OCI-LY7 (cell line): ENCODE results near the gene CLPTM1. TPM values are rescaled to one million over a fixed set of nuclear protein-coding genes. Genes with fewer than 3 reads are reported as not detected.

ENCODE experiments used
- BruUV-seq: library from RNA; stranded (reverse); fragments of 400-500 nt; replicated peaks from 2 replicates; lab custom pipeline; 2021; lab: Mats Ljungman, UMichigan
- CTCF ChIA-PET: fragments of 300-600 bp; sonication (Branson Sonifier 250); formaldehyde crosslinking; loops from one replicate; lab custom pipeline; 2022; ENCODE audit warnings: antibody characterized with exemption; ENCODE audit not compliant: unreplicated experiment; lab: Charles Lee
- POLR2A ChIA-PET: fragments of 300-600 bp; sonication (Branson Sonifier 250); formaldehyde crosslinking; loops from one replicate; lab custom pipeline; 2022; ENCODE audit warnings: antibody characterized with exemption; lab: Charles Lee
- DNase-seq: peaks from one replicate; pipeline ENCODE4 v3.0.0-alpha.2; 2015; ENCODE audit warnings: low spot score
- H2AFZ ChIP-seq: fragments of 200-600 bp; sonication (generic), shearing (Covaris generic); 2 replicates; pipeline ENCODE4 v1.6.1; 2014; ENCODE audit warnings: mild to moderate bottlenecking, antibody characterized with exemption, low read length, moderate library complexity
- H3K27ac ChIP-seq: fragments of 200-600 bp; sonication (generic); 2 replicates; pipeline ENCODE4 v1.5.1; 2014; ENCODE audit warnings: mixed run types, low read depth, mild to moderate bottlenecking, moderate library complexity, low read length, inconsistent platforms; ENCODE audit not compliant: poor library complexity, severe bottlenecking
- H3K36me3 ChIP-seq: fragments of 200-600 bp; sonication (generic); 2 replicates; pipeline ENCODE4 v1.6.1; 2014; ENCODE audit warnings: mild to moderate bottlenecking, antibody characterized with exemption, low read length, moderate library complexity, mixed read lengths; ENCODE audit not compliant: insufficient read depth
- H3K4me1 ChIP-seq: fragments of 200-600 bp; sonication (generic); 2 replicates; pipeline ENCODE4 v1.5.1; 2014; ENCODE audit warnings: mild to moderate bottlenecking, low read length; ENCODE audit not compliant: insufficient read depth, poor library complexity, severe bottlenecking
- H3K4me2 ChIP-seq: fragments of 200-600 bp; sonication (generic); 2 replicates; pipeline ENCODE4 v1.6.1; 2014; ENCODE audit warnings: mild to moderate bottlenecking, low read length
- H3K4me3 ChIP-seq: fragments of 200-600 bp; sonication (generic); 2 replicates; pipeline ENCODE4 v1.5.1; 2014; ENCODE audit warnings: mild to moderate bottlenecking, low read depth, low read length; ENCODE audit not compliant: poor library complexity, severe bottlenecking
- H3K79me2 ChIP-seq: fragments of 200-600 bp; sonication (generic); 2 replicates; pipeline ENCODE4 v1.6.1; 2016; ENCODE audit warnings: low read depth, mild to moderate bottlenecking, low read length, moderate library complexity, mixed read lengths; ENCODE audit not compliant: insufficient read depth
- H3K9me2 ChIP-seq: fragments of 200-600 bp; sonication (generic); 2 replicates; pipeline ENCODE4 v1.6.1; 2016; ENCODE audit warnings: mild to moderate bottlenecking, low read length, mixed read lengths; ENCODE audit not compliant: insufficient read depth
- H3K9me3 ChIP-seq: fragments of 200-600 bp; sonication (generic); 2 replicates; pipeline ENCODE4 v1.6.1; 2014; ENCODE audit warnings: mild to moderate bottlenecking, mixed run types, low read length, mixed read lengths
- H4K20me1 ChIP-seq: fragments of 200-600 bp; sonication (generic); 2 replicates; pipeline ENCODE4 v1.6.1; 2014; ENCODE audit warnings: mild to moderate bottlenecking, antibody characterized with exemption, low read length, moderate library complexity, mixed read lengths; ENCODE audit not compliant: insufficient read depth
- EZH2phosphoT487 ChIP-seq: fragments of 200-600 bp; sonication (generic); IDR thresholded peaks from 2 replicates; pipeline ENCODE4 v1.6.1; 2018; ENCODE audit warnings: low read depth, borderline replicate concordance, mild to moderate bottlenecking, mixed run types, antibody characterized with exemption, low read length, moderate library complexity, mixed read lengths
- intact Hi-C: fragments of 100-400 bp; cut with micrococcal nuclease; formaldehyde crosslinking; loops from one replicate; pipeline ENCODE4 v1.10.0; 2022; ENCODE audit not compliant: unreplicated experiment
- total RNA-seq, 2 experiments: library from RNA; depleted of rRNA in 1 of 2; stranded (reverse); fragments of >200 nt in 1 of 2; shearing (Covaris generic) in 1 of 2; gene quantifications; 2 replicates each; pipeline ENCODE4 v1.2.3, GENCODE V29; 2014 to 2022
- TF ChIP-seq, protein P1 (sequence below): fragments of 200-600 bp; sonication (generic); conservative IDR thresholded peaks from 2 replicates; pipeline ENCODE4 v1.5.1; 2014; ENCODE audit warnings: mild to moderate bottlenecking, antibody characterized with exemption, low read length, moderate library complexity, mixed read lengths

Gene CLPTM1
- total RNA-seq, 2 experiments from 2014 or later: 34.0 to 70.3 TPM

DNA sequence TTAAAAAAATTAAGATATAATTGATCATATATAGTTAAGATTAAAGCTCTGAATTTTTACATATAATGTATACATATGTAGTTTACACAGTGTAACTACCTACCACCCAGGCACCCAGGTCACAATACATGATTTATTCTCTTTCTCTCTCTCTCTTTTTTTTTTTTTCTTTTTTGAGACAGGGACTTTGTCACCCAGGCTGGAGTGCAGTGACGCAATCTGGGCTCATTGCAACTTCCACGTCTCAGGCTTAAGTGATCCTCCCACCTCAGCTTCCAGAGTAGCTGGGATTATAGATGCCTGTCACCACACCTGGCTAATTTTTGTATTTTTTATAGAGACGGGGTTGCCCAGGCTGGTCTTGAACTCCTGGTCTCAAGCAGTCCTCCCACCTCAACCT lies 64.9 kb downstream of the CLPTM1 start:
- H3K4me2 ChIP-seq: no peak overlapping the region
- H3K4me1 ChIP-seq: peaks cover 42% of the 10 kb centered on the region
- H3K27ac ChIP-seq: no peak overlapping the region
- intact Hi-C loops: no loop called here
- TF ChIP-seq, protein P1, sequence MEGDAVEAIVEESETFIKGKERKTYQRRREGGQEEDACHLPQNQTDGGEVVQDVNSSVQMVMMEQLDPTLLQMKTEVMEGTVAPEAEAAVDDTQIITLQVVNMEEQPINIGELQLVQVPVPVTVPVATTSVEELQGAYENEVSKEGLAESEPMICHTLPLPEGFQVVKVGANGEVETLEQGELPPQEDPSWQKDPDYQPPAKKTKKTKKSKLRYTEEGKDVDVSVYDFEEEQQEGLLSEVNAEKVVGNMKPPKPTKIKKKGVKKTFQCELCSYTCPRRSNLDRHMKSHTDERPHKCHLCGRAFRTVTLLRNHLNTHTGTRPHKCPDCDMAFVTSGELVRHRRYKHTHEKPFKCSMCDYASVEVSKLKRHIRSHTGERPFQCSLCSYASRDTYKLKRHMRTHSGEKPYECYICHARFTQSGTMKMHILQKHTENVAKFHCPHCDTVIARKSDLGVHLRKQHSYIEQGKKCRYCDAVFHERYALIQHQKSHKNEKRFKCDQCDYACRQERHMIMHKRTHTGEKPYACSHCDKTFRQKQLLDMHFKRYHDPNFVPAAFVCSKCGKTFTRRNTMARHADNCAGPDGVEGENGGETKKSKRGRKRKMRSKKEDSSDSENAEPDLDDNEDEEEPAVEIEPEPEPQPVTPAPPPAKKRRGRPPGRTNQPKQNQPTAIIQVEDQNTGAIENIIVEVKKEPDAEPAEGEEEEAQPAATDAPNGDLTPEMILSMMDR: no peak
- TF ChIP-seq EZH2phosphoT487: no peak
- H2AFZ ChIP-seq: no peak overlapping the region
- peaks cover 53% of the 10 kb centered on the region for H3K36me3 ChIP-seq
- POLR2A ChIA-PET: interaction anchor here (0.8 kb wide), 1 partner anchor 32 kb away, joined by 3 read pairs; no protein-coding TSS in a partner anchor
- CTCF ChIA-PET: no interaction called here
- no peak for DNase-seq
- peaks cover 8% of the 10 kb centered on the region; the same call in 1 of the 2 replicates for H3K79me2 ChIP-seq
- H3K4me3 ChIP-seq: no peak overlapping the region
- BruUV-seq: no TSS peak
- no peaks in the 10 kb centered on the region for H4K20me1 ChIP-seq
- H3K9me3 ChIP-seq: no peaks in the 10 kb centered on the region
- no peaks in the 10 kb centered on the region for H3K9me2 ChIP-seq

DNA sequence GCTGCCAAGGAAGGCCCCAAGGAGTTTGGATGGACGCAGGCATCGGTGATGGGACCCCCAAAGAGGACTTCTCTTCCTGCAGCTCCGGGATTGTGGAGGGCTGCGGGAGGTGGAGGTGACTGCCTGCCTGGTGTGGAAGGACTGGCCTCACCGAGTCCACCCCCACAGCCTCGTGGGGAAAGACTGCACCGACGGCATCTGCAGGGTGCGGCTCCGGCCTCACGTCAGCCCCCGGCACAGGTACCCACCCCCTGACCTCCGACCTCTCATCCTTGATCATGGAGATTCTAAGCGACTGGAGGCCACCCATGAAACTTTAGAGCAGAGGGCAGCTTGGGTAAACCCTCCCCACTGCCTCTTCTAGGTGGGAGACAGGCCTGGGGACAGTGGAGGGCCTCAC lies 66.8 kb downstream of the CLPTM1 start:
- TF ChIP-seq, protein P1: no peak
- TF ChIP-seq EZH2phosphoT487: no peak
- H4K20me1 ChIP-seq: no peaks in the 10 kb centered on the region
- ChIA-PET POLR2A (no interaction called here), CTCF (no interaction called here)
- peaks cover 25% of the 10 kb centered on the region for H3K4me1 ChIP-seq
- no peak overlapping the region for H2AFZ ChIP-seq
- no TSS peak for BruUV-seq
- H3K27ac ChIP-seq: no peak overlapping the region
- peaks cover 58% of the 10 kb centered on the region for H3K36me3 ChIP-seq
- peaks cover 8% of the 10 kb centered on the region; the same call in 1 of the 2 replicates for H3K79me2 ChIP-seq
- no peak overlapping the region for H3K4me3 ChIP-seq
- intact Hi-C loops: no loop called here
- no peaks in the 10 kb centered on the region for H3K9me2 ChIP-seq
- no peak for DNase-seq
- H3K9me3 ChIP-seq: no peaks in the 10 kb centered on the region
- no peak overlapping the region for H3K4me2 ChIP-seq

DNA sequence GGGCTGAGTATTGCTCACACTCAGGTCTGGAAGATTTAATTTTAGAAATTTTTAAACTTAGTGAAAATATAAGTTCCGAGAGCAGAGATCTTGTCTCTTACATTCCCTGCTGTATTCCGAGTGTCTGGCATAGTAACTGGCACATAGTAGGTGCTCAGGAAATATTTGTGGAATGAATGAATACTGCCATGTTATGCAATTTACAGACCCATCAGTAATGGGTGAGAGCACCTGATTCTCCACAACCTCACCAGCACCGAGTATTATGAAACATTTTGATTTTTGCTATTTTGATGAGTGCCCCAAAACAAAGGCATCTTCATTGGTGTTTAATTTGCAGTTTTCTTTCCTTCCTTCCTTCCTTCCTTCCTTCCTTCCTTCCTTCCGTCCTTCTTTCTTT lies 67.9 kb downstream of the CLPTM1 start:
- H2AFZ ChIP-seq: no peak overlapping the region
- TF ChIP-seq EZH2phosphoT487: no peak
- TF ChIP-seq, protein P1: no peak
- H3K4me2 ChIP-seq: no peak overlapping the region
- no TSS peak for BruUV-seq
- POLR2A ChIA-PET: no interaction called here
- H3K9me2 ChIP-seq: no peaks in the 10 kb centered on the region
- H3K27ac ChIP-seq: no peak overlapping the region
- DNase-seq: no peak
- CTCF ChIA-PET: no interaction called here
- no peaks in the 10 kb centered on the region for H3K9me3 ChIP-seq
- peaks cover 14% of the 10 kb centered on the region for H3K4me1 ChIP-seq
- H4K20me1 ChIP-seq: no peaks in the 10 kb centered on the region
- peaks cover 66% of the 10 kb centered on the region for H3K36me3 ChIP-seq
- intact Hi-C loops: no loop called here
- H3K4me3 ChIP-seq: no peak overlapping the region
- H3K79me2 ChIP-seq: peaks cover 8% of the 10 kb centered on the region; the same call in 1 of the 2 replicates
